Rectal smooth muscle tissue (tissue), 1 donor: ENCODE data around the gene LYZL6.
"Not testable (repeated sequence)": the region's sequence is repeated elsewhere in the genome, so short reads cannot be mapped to it uniquely, and the experiment has no call there.

ENCODE experiments used
- H3K27ac ChIP-seq: one replicate; pipeline ENCODE4 v1.7.0; 2013; ENCODE audit warnings: low read depth, low read length, inconsistent platforms
- H3K27me3 ChIP-seq: one replicate; pipeline ENCODE4 v1.7.0; 2013; ENCODE audit warnings: low read length; ENCODE audit not compliant: control insufficient read depth, insufficient read depth
- H3K36me3 ChIP-seq: one replicate; pipeline ENCODE4 v1.7.0; 2013; ENCODE audit warnings: low read length; ENCODE audit not compliant: control insufficient read depth, insufficient read depth
- H3K4me1 ChIP-seq: one replicate; pipeline ENCODE4 v1.7.0; 2013; ENCODE audit warnings: low read length; ENCODE audit not compliant: control insufficient read depth, insufficient read depth
- H3K4me3 ChIP-seq: one replicate; pipeline ENCODE4 v1.7.0; 2013; ENCODE audit warnings: low read length
- H3K9ac ChIP-seq: one replicate; pipeline ENCODE4 v1.7.0; 2013; ENCODE audit warnings: low read length

LYZL6 gene

DNA sequence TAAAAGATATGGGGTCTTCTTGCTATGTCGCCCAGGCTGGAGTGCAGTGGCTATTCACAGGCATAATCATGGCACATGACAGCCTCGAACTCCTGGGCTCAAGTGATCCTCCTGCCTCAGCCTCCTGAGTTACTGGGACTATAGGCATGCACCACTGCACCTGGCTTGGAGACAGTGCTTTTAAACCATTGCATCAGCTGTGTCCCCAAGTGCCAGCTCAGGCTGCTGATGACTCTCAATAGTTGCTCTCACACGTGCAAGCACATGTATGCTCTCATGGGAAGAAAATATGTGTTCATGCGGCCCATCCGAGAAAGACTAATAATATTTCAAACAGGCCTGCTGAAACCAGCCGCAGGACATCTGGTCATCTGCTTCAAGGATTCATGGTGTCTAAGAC, 29.0 kb upstream of the LYZL6 start:
- H3K4me1 ChIP-seq, result no peaks in the 10 kb centered on the region
- H3K27ac ChIP-seq, result no peak overlapping the region
- H3K27me3 ChIP-seq, result no peaks in the 10 kb centered on the region
- H3K36me3 ChIP-seq, result no peaks in the 10 kb centered on the region
- H3K4me3 ChIP-seq, result no peak overlapping the region
- H3K9ac ChIP-seq, result no peak overlapping the region

DNA sequence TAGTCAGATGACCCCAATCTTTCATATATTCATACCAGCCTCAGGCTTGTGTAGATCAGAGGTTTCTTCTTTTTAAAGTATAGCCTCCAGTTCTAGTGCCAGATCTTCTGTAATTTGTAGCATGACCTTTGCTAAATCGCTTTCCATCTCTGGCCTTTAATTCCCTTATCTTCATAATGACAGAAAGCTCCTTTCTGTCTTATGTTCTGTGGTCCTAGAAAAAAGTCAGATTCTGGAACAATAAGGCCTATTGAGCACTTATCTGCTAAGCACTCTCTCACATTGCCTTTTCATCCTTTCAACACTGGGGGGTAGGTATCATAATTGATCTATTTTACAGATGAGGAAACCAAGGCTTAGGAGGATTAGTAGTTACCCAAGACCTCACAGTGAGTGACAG, 28.6 kb upstream of the LYZL6 start:
- Histone ChIP-seq H3K27ac (no peak overlapping the region), H3K9ac (no peak overlapping the region), H3K27me3 (no peaks in the 10 kb centered on the region), H3K4me3 (no peak overlapping the region), H3K4me1 (no peaks in the 10 kb centered on the region), H3K36me3 (no peaks in the 10 kb centered on the region)

DNA sequence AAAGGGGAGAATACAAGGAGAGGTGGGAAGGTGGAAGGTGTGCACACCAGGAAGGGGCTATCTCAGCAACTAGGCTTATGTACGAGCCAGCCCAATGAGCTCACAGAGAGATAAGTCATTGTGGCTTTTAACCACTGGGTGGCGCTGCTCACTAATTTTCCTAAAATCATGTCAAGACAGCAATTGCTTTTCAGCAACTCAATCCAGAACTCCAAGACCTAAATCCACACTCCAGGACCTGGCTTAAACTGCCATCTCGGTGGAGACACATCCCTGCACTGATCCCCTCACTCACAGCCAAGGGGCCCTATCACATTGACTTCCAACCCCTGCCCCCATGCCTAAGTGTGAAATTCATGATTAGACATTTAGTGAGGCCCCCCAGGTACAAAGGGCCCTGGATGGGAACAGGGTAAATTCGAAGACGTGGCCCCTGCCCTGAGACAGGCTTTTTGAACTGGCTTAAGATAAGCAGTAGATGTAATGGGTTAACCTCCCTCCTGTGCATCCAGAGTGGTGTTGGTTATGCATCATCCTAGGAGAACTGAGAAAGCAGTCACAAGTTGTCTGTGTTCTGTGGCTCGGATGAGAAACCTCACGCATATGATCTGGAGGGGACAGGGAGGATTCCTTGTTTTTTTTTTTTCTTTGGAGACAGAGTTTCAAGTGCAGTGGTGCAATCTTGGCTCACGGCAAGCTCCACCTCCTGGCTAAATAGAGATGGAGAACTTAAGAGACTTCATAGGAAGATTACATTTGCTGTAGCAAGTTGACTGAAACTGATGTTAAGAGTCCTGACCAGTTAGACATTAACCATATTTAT, 26.3 kb upstream of the LYZL6 start:
- Histone ChIP-seq H3K9ac (no peak overlapping the region), H3K36me3 (no peaks in the 10 kb centered on the region), H3K4me3 (no peak overlapping the region), H3K4me1 (no peaks in the 10 kb centered on the region), H3K27me3 (no peaks in the 10 kb centered on the region), H3K27ac (no peak overlapping the region)

DNA sequence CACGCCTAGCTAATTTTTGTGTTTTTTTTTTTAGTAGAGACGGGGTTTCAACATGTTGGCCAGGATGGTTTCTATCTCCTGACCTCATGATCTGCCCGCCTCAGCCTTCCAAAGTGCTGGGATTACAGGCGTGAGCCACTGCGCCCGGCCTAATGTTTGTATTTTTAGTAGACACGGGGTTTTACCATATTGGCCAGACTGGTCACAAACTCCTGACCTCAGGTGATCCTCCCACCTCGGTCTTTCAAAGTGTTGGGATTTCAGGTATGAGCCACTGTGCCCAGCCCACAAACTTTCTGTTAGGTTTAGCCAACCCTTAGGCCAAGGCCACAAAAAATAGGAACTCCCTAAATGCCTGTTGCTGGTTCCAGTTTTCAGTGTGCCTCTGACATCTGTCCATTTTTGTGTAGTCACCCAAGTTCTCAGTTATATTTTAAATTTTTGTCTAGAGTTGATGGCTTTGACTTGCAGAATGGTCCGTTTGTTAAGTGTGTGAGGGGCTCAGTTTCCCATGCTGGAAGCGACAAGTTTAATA, 25.1 kb upstream of the LYZL6 start:
- Histone ChIP-seq H3K27me3 (no peaks in the 10 kb centered on the region), H3K4me1 (no peaks in the 10 kb centered on the region), H3K4me3 (no peak overlapping the region), H3K36me3 (no peaks in the 10 kb centered on the region), H3K27ac (no peak overlapping the region), H3K9ac (no peak overlapping the region)

DNA sequence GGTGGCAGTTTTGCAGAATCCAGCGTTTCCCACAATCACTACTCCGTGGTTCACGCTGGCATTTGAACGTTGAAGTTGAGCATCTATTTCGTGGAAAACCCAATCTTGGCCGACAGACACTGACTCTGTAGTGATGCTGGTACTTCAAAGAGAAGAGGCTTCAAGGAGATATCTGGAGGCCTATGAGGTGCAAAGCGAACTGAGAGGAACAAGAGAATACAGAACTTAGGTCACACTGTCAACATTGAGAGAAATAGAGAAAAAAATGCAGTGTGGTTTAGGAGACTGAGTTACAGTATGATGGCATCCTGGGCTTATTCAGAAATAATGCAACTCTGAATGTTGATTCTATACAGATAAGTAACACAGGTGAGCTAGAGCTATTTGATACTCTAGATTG, 21.8 kb upstream of the LYZL6 start:
- Histone ChIP-seq H3K4me1 (no peaks in the 10 kb centered on the region), H3K36me3 (no peaks in the 10 kb centered on the region), H3K9ac (no peak overlapping the region), H3K27me3 (no peaks in the 10 kb centered on the region), H3K27ac (no peak overlapping the region), H3K4me3 (no peak overlapping the region)

DNA sequence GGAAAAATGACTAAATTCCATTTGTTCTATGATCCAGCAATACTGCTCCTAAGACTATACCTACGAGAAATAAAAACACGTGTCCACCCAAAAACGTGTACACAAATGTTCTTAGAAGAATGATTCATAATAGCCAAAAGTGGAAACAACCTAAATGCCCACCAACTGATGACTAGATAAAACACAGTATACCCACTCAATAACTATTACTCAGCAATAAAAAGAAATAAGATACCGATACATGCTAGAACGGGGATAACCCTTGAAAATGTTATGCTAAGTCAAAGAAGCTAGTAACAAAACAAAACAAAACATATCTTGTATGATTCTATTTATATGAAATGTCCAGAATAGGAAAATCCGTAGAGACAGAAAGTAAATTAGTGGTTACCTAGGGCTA, 20.1 kb upstream of the LYZL6 start:
- no peak overlapping the region for H3K4me3 ChIP-seq
- no peaks in the 10 kb centered on the region for H3K27me3 ChIP-seq
- no peak overlapping the region for H3K27ac ChIP-seq
- no peaks in the 10 kb centered on the region for H3K36me3 ChIP-seq
- H3K9ac ChIP-seq, result no peak overlapping the region
- no peaks in the 10 kb centered on the region for H3K4me1 ChIP-seq

DNA sequence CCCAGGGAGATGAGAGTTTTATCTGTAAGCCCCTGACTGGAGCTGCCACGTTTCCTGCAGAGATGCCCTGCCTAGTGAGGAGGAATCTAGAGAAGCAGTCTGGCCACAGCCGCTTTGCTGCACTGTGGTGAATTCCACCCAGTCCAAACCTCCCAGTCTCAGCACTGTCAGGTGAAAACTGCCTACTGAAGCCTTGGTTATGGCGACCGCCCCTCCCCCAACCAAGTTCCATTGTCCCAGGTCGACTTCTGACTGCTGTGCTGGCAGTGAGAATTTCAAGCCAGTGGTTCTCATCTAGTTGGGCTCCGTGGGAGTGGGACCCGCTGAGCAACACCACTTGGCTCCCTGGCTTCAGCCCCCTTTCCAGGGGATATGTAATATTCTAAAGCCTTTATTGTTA, 10.2 kb upstream of the LYZL6 start:
- Histone ChIP-seq H3K36me3 (no peaks in the 10 kb centered on the region), H3K27ac (no peak overlapping the region), H3K4me1 (no peaks in the 10 kb centered on the region), H3K9ac (no peak overlapping the region), H3K27me3 (no peaks in the 10 kb centered on the region), H3K4me3 (no peak overlapping the region)

DNA sequence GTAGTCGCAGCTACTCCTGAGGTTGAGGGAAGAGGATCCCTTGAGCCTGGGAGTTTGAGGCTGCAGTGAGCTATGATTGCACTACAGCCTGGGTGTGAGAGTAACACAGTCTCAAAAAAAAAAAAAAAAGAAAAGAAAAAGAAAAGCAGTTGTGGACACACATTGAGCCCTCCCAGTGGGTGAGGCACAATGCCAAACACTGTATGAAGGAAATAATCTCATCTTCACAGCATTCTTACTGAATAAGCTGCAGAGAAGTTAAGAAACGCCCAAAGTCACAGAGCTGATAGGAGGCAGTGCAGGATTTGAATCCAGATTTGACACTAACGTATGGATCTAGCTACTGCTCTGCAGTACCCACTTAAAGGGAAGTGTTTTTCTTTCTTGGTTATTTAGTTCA, 5.9 kb upstream of the LYZL6 start:
- no peaks in the 10 kb centered on the region for H3K4me1 ChIP-seq
- H3K9ac ChIP-seq, result no peak overlapping the region

DNA sequence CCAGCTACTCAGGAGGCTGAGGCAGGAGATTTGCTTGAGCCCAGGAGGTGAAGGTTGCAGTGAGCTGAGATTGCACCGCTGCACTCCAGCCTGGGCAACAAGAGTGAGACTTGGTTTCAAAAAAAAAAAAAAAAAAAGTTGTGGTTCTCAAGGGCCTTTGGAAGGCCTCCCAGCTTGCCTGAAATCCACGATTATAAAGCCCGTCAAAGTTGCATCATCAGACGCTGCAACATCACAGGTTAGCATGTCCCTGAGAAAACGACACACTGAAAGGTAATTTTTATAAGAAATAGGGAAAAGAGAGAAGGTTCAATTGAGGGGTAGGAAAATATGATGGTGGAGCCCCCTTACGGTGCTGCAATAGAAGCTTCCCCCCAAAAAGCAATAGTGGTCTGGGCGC, 4.6 kb upstream of the LYZL6 start:
- H3K27ac ChIP-seq, result no peak overlapping the region
- H3K27me3 ChIP-seq, result no peaks in the 10 kb centered on the region
- H3K4me1 ChIP-seq, result no peaks in the 10 kb centered on the region
- H3K9ac ChIP-seq, result no peak overlapping the region
- no peak overlapping the region for H3K4me3 ChIP-seq
- no peaks in the 10 kb centered on the region for H3K36me3 ChIP-seq

More for the DNA sequence above, 5.9 kb upstream of the LYZL6 start:
- Histone ChIP-seq H3K36me3 (no peaks in the 10 kb centered on the region), H3K27ac (no peak overlapping the region), H3K27me3 (no peaks in the 10 kb centered on the region), H3K4me3 (no peak overlapping the region)

DNA sequence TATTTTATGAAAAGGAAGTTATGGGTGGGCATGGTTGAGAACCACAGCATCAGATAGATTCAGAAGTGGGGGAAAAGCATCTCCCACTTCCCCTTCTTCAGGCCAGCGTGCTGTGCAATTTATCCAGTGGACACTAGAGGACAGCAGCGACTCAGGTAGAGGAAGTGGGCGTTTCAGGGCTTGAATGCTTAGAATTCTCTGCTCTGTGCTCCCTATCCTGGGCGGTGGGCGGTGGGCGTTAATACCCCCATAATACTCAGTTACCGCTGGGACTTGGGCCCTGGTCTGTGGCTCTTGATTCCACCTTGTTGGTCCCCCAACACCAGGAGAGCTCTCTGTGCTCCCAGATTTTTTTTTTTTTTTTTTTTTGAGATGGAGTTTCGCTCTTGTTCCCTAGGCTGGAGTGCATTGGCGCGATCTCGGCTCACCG, 3.7 kb upstream of the LYZL6 start:
- Histone ChIP-seq H3K27me3 (no peaks in the 10 kb centered on the region), H3K4me1 (no peaks in the 10 kb centered on the region), H3K27ac (no peak overlapping the region), H3K4me3 (no peak overlapping the region), H3K36me3 (no peaks in the 10 kb centered on the region), H3K9ac (no peak overlapping the region)

DNA sequence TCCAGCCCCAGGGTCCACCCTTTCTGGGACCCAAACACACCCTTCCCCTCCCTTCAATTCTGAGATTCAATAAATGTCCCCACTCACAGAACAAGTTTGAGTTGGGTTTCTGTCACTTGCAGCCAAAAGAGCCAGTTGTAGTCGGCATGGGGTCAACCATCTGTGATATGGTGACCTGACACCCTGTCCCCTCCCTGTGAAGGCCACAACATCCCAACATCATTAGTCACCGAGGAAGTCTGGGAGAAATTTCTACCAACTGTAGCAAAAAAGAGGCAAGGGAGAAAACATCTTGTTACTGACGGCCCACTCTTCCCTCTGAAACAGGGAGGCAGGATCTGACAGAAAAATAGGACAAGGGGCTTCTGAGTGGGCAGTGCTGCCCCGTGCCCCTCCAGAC, 638 bp upstream of the LYZL6 start:
- H3K27ac ChIP-seq, result no peak overlapping the region
- H3K4me1 ChIP-seq, result no peaks in the 10 kb centered on the region
- H3K27me3 ChIP-seq, result no peaks in the 10 kb centered on the region
- no peak overlapping the region for H3K9ac ChIP-seq
- no peaks in the 10 kb centered on the region for H3K36me3 ChIP-seq
- no peak overlapping the region for H3K4me3 ChIP-seq

DNA sequence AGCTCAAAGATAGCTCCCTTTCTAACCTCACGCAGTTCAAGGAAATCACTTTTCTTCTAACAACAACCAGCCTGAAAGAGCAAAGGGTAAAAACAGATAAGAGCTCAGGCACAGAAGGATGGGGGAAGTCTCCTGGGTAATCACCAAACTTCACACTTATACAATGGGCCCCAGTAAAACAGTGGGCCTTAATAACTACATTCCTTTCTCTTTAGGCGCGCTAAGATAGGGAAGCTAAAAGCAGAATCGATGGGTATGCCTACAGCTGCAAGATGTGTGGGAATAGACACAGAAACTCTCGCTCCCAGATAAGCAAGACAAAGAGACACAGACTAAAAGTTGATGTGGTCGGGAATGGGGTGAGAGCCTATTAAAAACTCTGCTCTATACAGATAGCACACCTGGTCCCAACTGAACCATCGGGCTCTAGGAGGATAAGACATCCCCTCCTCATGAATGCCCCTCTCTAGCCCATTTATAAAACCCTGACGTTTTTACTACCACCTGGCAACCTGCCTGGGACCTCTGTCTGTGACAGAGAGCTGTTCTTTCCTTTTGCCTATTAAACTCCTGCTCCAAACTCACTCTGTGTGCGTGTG, 826 bp downstream of the LYZL6 start:
- H3K4me1 ChIP-seq, result no peaks in the 10 kb centered on the region
- no peaks in the 10 kb centered on the region for H3K36me3 ChIP-seq
- H3K27ac ChIP-seq, result no peak overlapping the region
- H3K4me3 ChIP-seq, result no peak overlapping the region
- no peaks in the 10 kb centered on the region for H3K27me3 ChIP-seq
- no peak overlapping the region for H3K9ac ChIP-seq

DNA sequence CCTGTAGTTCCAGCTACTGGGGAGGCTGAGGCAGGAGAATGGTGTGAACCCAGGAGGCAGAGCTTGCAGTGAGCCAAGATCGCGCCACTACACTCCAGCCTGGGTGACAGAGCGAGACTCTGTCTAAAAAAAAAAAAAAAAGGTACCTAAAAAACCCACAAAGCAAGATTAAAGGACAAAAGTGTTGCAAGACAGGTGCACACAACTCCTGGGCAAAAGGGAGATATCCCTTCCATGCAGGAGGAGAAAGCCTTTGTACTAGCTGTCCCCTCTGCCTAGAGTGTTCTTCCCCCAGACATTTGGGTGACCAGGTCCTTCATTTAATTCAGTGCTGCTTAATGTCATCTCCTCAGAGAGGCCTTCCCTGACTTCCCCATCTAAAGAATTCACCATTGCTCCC, 5.0 kb downstream of the LYZL6 start:
- not testable (repeated sequence) for H3K27ac ChIP-seq, H3K36me3 ChIP-seq, H3K4me1 ChIP-seq, H3K9ac ChIP-seq, H3K4me3 ChIP-seq, H3K27me3 ChIP-seq
